Myocyte (in vitro differentiated cells): ENCODE data around the gene APOBEC4. TPM values are rescaled to one million over a fixed set of nuclear protein-coding genes. Genes with fewer than 3 reads are reported as not detected.
"Not testable (repeated sequence)": the region's sequence is repeated elsewhere in the genome, so short reads cannot be mapped to it uniquely, and the experiment has no call there.

Source experiments
- DNase-seq: peaks from one replicate; pipeline ENCODE4 v3.0.0-alpha.2; 2012; ENCODE audit warnings: low read depth
- total RNA-seq: library from RNA; depleted of rRNA; stranded (reverse); fragments of >200 nt; gene quantifications from 2 replicates; pipeline ENCODE4 v1.2.3, GENCODE V29; 2014

The APOBEC4 gene
- total RNA-seq, 1 donor from 2014 or later: not detected

GRCh38 chr1:183635606-183636333 lies 17.3 kb downstream of the APOBEC4 start, which contains the start of gene ARPC5:
Gene ARPC5 (minus strand): TSS chr1:183635783. CDS start chr1:183635659, 124 bp downstream.
- peak; percentile 98 for DNase-seq

DNA sequence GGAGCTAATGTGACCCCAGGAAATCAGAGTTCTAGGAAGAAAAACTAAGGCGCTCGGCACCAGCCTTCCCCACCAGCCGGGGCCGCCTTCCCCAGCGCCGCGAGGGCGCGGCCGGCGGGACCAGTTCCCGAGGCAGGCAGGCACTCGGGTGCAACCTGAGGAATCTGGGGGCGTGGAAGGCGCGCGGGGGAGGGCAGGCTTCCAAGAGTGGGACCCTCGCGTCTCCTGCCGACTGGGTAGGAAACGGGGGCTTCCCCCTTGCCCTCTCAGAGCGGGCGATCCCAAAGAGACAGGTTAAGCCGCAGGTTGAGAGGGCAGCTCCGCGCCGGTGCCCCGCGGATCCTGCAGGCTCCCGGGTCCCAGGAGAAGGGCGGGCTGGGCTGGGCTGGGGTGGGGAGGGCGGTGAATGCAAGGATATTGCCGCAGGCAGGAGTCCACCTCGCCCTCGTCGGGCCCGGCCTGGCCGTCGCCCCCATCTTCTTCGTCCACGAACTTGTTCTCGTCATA lies 18.0 kb downstream of the APOBEC4 start:
- DNase-seq: peak; percentile 48

GRCh38 chr1:183634429-183635065 lies 18.6 kb downstream of the APOBEC4 start:
- no peak for DNase-seq

- DNase-seq: peak; percentile 70
These were observed 19.3 kb downstream of the APOBEC4 start for GRCh38 chr1:183633676-183634343.

DNA sequence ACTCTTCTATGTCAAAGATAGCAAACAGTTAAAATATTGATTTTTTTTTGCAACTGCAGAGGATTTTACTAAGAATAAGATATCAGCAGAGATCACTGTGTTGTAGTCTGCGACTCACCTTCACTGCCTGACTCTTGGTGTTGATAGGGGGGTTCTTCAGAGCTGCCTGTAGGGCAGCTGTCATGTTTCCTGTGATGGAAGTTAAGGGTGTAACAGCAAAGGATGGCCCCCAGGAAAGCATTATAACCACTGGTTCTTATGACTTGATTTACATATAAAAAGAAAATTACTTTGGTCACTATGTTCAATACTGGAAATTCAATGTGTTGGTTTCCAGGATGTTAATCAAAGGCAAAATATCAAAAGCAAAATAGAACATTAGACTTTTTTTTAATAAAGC lies 20.2 kb downstream of the APOBEC4 start:
- DNase-seq: no peak

GRCh38 chr1:183632114-183632513 lies 21.0 kb downstream of the APOBEC4 start:
- DNase-seq: no peak

DNA sequence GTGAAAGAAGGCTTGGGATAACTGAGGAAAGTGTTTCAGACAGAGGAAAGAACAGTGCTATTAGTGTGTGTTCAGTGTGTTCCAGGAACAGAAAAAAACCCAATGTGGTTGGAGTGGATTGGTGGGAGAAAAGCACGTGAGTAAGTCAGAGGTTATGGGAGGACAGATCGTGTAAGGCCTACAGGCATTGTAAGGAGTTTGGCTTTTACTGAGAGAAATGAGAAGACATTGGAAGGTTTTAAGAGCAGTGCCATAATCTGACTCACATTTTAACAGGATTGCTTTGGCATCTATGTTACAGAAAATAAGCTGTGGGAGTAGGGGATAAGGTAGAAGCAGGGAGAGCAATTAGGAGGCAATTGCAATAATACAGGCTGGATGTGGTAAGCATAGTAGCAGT lies 22.4 kb downstream of the APOBEC4 start:
- DNase-seq: no peak

- DNase-seq: no peak
These were observed 24.6 kb downstream of the APOBEC4 start for GRCh38 chr1:183628537-183628936.

DNA sequence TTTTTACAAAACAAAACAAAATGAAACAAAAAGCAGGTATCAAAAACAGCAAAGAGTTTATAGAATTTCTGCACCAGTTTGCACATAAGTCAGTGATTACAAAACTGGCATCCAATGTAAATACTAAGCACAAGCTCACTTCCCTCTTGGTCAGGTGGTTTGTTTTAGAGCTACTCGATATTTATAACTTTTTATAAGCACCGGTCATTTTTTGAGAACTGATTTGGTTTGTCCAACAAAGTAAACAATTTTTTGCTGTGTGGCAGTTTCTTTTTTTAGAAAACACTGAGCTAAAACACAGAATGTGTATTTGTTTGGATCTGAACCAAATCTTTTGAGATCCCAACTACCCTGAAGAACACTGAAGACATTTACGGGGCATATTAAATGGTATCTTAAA lies 26.9 kb downstream of the APOBEC4 start:
- not testable (repeated sequence) for DNase-seq

DNA sequence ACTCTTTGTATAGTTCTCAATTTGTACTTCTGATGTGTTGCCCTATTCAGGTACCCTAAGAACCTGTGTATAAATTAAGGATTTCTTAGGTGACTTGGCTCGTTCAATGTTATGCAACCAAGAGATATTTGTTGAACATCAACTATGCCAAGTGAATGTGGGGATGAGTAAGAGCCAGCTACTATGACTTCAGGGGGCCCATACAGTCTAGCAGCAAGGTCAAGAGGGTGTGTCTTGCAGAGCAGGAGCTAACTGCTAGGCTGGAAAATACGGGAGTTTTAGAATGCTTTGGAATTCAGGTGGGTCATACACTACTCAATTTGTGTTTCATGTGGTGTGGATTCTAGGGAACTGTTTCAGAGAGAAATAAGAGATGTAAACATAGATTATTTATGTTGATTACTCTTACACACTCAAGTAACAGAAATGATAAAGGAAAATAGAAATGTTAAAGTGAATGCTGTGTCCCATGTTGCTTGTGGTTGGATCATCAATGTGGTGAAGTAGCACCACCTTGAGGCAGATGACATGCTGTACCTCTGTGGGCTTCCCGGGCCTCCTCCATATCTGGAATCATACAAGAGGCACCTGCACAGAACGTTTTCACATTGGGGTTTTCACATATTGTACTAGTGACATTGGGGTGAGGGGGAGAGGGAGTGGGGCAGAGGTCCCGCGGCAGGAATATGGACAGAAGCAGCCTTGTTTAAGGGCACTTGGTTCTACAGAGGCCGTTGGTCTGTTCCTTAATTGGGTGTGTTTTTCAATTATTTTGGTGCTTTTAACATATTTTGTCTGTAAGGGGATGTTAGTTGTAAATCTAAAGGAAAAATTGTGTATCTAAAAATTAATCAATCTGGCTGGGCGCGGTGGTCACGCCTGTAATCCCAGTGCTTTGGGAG lies 30.0 kb downstream of the APOBEC4 start:
- peak; percentile 65 for DNase-seq

GRCh38 chr1:183622013-183622412 lies 31.1 kb downstream of the APOBEC4 start:
- DNase-seq: no peak

GRCh38 chr1:183620311-183620710 lies 32.8 kb downstream of the APOBEC4 start:
- no peak for DNase-seq

GRCh38 chr1:183619781-183620180 lies 33.3 kb downstream of the APOBEC4 start:
- DNase-seq: no peak

DNA sequence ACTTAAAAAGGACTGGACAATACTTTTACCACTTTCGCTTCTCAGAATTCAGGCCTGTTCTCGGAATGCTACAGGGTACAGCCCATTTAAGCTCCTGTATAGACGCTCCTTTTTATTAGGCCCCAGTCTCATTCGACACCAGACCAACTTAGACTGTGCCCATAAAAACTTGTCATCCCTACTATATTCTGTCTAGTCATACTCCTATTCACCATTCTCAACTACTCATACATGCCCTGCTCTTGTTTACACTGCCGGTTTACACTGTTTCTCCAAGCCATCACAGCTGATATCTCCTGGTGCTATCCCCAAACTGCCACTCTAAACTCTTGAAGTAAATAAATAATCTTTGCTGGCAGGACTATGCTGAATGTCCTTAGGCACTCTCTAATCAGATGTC lies 34.9 kb downstream of the APOBEC4 start:
- not testable (repeated sequence) for DNase-seq

- not testable (repeated sequence) for DNase-seq
These were observed 40.1 kb downstream of the APOBEC4 start for GRCh38 chr1:183612975-183613374.

DNA sequence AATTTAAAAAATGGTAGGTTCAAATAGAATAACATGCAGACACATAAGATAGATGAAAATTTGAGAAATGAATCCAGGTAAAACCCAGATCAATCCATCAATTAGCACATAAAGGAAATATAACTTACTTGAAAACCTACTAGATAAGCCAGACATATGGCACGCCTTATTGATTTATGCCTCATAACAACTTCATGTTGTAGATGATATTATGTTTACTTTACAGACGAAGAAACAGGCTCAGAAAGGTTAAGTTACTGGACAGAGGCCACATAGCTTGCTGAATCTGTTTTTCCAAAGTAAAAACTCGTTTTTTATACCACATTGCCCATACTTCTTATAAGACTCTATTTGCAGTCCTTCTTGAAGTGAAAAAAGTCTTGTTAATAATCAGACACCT lies 40.7 kb downstream of the APOBEC4 start:
- no peak for DNase-seq

DNA sequence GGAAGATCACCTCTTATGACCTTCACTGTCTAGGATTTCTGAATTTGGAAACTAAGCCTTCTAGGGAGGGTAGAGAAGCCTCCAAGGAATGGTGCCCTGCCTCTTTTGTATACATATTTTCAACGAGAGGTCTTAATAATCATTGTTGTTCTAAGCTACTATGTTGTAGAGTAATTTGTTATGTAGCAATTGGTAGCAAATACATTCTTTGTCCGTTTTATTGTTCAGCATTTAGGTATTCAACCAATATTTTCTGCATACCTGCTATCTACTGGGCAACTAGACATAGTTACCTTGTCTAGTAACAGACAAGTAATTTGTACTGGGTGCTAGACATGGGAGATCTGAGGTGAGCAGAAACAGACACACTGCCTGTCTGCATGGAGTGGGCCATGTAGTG lies 42.1 kb downstream of the APOBEC4 start:
- DNase-seq: no peak

DNA sequence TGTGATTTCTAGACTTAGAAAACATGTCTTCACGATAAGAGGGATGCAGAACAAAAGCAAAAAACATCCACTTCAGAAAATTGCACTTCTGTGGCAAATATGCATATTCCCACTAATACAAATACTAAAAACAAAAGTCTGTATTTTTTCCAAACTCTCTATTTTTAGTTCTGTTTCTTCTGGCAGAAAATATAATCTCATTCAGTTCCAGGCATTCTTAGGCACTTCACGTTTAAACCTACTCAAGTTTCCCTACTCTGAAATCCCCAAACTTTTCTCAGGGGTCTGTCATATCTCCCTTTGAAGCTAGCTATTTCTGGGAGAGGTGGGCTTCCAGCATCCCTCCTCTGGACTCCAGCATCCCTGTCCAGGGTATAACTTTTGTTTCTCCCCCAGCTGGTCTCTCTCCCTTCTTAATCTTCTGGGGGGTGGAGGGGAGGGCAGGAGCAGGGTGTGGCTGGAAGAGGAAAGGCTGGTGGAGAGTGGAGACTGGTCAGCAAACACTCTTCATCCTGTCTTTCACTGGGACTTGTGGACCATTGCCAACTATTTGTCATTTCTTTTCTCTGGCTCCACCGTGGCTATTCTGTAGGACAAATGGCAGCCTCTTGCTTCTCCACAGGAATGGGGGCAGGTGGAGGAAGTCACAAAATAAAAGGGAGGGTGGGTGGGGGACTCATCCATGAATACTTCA lies 43.2 kb downstream of the APOBEC4 start:
- DNase-seq: peak; percentile 88

GRCh38 chr1:183609313-183609712 lies 43.8 kb downstream of the APOBEC4 start:
- DNase-seq: peak; percentile 76

DNA sequence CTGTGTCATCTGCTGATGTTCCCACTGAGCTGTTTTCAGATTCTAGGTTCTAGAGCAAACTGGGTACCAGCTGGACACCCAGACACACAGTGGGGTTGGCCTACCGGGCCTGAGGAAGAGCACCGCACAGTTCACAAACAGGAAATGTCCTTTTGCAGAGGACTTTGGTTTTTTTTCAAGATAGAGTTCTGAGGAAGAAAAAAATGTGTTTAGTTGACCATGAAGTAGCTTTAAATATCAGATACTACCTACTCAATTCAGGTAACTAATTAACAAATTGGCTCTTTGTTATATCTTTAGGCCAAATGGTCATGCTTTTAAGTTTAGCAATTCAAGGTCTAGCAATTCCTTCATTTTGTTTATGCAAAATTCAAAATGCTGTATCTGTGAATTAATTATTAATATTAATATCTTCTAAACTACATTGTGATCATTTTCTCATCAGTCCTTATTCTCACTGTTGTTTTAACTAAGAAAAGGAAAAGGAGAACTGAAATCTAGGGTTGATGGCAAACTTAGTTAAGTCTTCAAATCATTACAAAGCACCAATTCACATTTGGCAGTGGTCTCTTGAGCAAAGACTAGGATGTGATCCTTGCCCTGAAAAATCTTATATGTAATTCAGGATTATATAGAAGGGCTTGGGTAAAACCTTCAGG lies 45.7 kb downstream of the APOBEC4 start:
- no peak for DNase-seq
